ENCODE results near the gene MAOA.

- TF ChIP-seq, protein P1, sequence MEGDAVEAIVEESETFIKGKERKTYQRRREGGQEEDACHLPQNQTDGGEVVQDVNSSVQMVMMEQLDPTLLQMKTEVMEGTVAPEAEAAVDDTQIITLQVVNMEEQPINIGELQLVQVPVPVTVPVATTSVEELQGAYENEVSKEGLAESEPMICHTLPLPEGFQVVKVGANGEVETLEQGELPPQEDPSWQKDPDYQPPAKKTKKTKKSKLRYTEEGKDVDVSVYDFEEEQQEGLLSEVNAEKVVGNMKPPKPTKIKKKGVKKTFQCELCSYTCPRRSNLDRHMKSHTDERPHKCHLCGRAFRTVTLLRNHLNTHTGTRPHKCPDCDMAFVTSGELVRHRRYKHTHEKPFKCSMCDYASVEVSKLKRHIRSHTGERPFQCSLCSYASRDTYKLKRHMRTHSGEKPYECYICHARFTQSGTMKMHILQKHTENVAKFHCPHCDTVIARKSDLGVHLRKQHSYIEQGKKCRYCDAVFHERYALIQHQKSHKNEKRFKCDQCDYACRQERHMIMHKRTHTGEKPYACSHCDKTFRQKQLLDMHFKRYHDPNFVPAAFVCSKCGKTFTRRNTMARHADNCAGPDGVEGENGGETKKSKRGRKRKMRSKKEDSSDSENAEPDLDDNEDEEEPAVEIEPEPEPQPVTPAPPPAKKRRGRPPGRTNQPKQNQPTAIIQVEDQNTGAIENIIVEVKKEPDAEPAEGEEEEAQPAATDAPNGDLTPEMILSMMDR (IDR thresholded peaks at IDR 0.05; ENCODE audit: poor library complexity, severe bottlenecking), result no peak
- TF ChIP-seq RAD21 (conservative IDR thresholded peaks at IDR 0.05) (no peak), POLR2AphosphoS5 (IDR thresholded peaks at IDR 0.05) (no peak), EZH2 (IDR thresholded peaks at IDR 0.05; ENCODE audit: borderline replicate concordance, insufficient read depth, low read length, poor library complexity, severe bottlenecking) (no peak), EP300 (conservative IDR thresholded peaks at IDR 0.05; ENCODE audit: poor library complexity, severe bottlenecking) (no peak)
These were observed 64.9 kb downstream of the MAOA start for GRCh38 chrX:43720961-43721360.
